ENCODE data around the gene PRPSAP1.

PRPSAP1 gene

DNA sequence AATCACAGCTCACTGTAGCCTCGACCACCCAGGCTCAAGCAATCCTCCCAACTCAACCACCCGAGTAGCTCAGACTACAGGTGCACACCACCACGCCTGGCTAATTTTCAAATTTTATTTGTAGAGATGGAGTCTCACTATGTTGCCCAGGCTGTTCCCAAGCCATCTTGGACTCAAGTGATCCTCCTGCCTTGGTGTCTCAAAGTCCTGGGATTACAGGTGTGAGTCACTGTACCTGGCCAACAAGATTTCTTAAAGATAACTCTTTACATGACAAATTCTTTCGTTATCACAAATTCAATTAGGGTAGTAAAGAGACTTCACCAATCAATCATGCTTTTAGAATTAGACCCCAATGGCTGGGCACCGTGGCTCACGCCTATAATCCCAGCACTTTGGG lies 12.4 kb downstream of the PRPSAP1 start:
- DNase-seq (ENCODE audit: extremely low read depth, low read depth) = no peak
- TF ChIP-seq CTCF (IDR thresholded peaks at IDR 0.05; ENCODE audit: low read depth, low read length) = no peak

DNA sequence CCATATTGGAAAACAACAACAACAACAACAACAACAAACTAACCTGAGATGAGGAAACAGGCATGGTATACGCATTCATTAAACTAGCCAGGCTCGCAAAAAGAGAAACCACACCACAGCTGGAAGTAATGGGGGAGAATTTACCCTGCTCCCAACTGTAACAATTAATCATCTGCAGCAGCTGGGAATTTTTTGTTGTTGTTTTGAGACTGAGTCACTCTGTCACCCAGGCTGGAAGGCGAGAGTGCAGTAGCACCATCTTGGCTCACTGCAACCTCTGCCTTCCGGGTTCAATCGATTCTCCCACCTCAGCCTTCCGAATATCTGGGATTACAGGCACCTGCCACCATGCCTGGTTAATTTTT lies 16.3 kb downstream of the PRPSAP1 start:
- TF ChIP-seq CTCF (IDR thresholded peaks at IDR 0.05; ENCODE audit: low read depth, low read length) = no peak
- no peak for DNase-seq (ENCODE audit: extremely low read depth, low read depth)

DNA sequence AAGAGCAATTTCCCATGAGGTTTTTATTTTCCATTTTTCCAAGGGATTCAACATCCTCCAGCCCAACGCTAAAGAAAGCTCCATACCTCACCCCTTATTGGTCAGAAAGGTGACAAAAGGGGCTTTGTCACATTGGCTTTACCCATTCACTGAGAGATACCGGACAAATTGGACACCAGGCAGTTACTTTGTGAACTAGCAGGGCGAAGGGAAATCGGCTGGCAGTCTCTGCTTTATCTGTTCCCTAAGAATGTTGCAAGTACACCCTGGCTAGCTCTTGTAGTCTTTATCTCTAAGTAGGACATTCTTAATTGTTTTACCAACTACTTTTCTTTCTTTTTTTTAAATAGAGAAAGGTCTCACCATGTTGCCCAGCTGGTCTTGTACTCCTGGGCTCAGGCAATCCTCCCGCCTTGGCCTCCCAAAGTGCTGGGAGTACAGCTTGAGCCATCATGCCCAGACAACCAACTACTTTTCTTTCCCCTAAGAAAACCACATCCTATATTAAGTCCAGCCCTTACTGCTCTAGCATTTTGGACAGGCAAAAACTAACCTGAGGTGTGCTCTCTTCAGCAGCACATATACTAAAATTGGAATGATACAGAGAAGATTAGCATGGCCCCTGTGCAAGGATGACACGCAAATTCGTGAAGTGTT lies 16.8 kb downstream of the PRPSAP1 start:
- TF ChIP-seq CTCF (IDR thresholded peaks at IDR 0.05; ENCODE audit: low read depth, low read length) = no peak
- DNase-seq (ENCODE audit: extremely low read depth, low read depth) = no peak

GRCh38 chr17:76335716-76336381 lies 17.9 kb downstream of the PRPSAP1 start:
- TF ChIP-seq CTCF (IDR thresholded peaks at IDR 0.05; ENCODE audit: low read depth, low read length) = no peak
- DNase-seq (ENCODE audit: extremely low read depth, low read depth) = no peak

- no peak for DNase-seq (ENCODE audit: extremely low read depth, low read depth)
- TF ChIP-seq CTCF (IDR thresholded peaks at IDR 0.05; ENCODE audit: low read depth, low read length) = no peak
Measured at GRCh38 chr17:76333673-76334505, 19.8 kb downstream of the PRPSAP1 start.

- DNase-seq (ENCODE audit: extremely low read depth, low read depth) = no peak
- TF ChIP-seq CTCF (IDR thresholded peaks at IDR 0.05; ENCODE audit: low read depth, low read length) = no peak
Measured at GRCh38 chr17:76331083-76331482, 22.6 kb downstream of the PRPSAP1 start.

GRCh38 chr17:76329664-76330063 lies 24.1 kb downstream of the PRPSAP1 start:
- DNase-seq (ENCODE audit: extremely low read depth, low read depth) = no peak
- TF ChIP-seq CTCF (IDR thresholded peaks at IDR 0.05; ENCODE audit: low read depth, low read length) = no peak
